Progenitor cell of endocrine pancreas (in vitro differentiated cells): Measurements from ENCODE around the gene TMA7B. TPM values are rescaled to one million over a fixed set of nuclear protein-coding genes. Genes with fewer than 3 reads are reported as not detected.

ENCODE experiments used
- DNase-seq: peaks from one replicate; pipeline ENCODE4 v3.0.0; 2021; ENCODE audit warnings: low spot score; ENCODE audit not compliant: unreplicated experiment
- H3K27ac Mint-ChIP-seq: 2 replicates; pipeline ENCODE4 v1.8.0; 2021; ENCODE audit warnings: mild to moderate bottlenecking, moderate library complexity, mixed read lengths
- H3K27me3 Mint-ChIP-seq: 2 replicates; pipeline ENCODE4 v1.8.0; 2021; ENCODE audit warnings: mixed read lengths
- H3K36me3 Mint-ChIP-seq: 2 replicates; pipeline ENCODE4 v1.8.0; 2022; ENCODE audit warnings: mixed read lengths; ENCODE audit not compliant: insufficient read depth
- H3K4me1 Mint-ChIP-seq: 2 replicates; pipeline ENCODE4 v1.8.0; 2021; ENCODE audit warnings: low read depth, mixed read lengths
- H3K4me3 Mint-ChIP-seq: 2 replicates; pipeline ENCODE4 v1.8.0; 2021; ENCODE audit warnings: low read depth, mild to moderate bottlenecking, moderate library complexity, mixed read lengths
- H3K9me3 Mint-ChIP-seq: 2 replicates; pipeline ENCODE4 v1.8.0; 2021; ENCODE audit warnings: low read depth, mixed read lengths
- total RNA-seq: library from RNA; stranded (reverse); gene quantifications from 2 replicates; pipeline ENCODE4 v1.2.1, GENCODE V29; 2021
- TF ChIP-seq, protein P1 (sequence below): fragments of 200-600 bp; sonication (generic); IDR thresholded peaks from one replicate; pipeline ENCODE4 v1.5.0; 2021; ENCODE audit warnings: antibody characterized with exemption, mild to moderate bottlenecking; ENCODE audit not compliant: unreplicated experiment

Gene TMA7B
- total RNA-seq, 1 donor from 2014 or later = not detected

DNA sequence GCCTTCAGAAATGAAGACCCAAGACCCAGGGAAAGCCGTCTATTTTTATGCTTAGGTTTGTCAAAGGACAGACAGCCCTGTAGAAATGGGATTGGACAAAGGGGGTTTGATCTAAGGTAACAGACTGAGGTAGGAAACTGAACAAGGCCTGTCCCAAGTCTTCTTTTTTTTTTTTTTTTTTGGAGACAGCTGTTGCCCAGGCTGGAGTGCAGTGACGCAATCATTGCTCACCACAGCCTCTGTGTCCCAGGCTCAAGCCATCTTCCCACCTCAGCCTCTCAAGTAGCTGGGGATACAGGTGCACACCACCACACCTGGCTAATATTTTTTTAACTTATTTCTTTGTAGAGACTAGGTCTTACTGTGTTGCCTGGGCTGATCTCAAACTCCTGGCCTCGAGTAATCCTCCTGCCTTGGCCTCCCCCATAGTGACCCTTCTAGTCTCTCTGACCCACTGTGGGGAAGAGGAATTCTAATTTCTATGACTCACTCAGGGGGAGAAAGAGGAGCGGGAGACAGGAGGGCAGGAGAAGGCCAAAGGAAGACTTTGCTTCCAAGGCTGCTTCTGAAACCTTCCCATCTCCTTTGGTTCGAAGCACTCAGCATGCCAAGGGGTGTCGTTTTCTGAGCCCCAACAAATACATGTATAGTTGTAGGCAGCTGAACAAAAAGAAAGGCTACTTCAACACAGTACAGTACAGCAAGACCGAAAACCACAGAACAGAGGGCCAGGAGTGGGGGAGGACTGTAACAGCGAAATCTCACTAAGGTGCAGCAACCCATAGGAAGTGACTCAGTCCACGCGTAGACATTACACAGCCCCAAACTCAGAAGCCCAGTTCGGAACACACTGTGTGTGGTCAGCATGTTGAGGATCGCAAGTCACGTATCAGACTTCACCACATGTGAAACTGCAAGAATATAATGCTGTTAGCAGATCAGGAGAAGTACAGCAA, 872 bp downstream of the TMA7B start:
- Mint-ChIP-seq H3K4me1 (peaks cover 1% of the 10 kb centered on the region), H3K4me3 (no peak overlapping the region), H3K27ac (no peak overlapping the region)

DNA sequence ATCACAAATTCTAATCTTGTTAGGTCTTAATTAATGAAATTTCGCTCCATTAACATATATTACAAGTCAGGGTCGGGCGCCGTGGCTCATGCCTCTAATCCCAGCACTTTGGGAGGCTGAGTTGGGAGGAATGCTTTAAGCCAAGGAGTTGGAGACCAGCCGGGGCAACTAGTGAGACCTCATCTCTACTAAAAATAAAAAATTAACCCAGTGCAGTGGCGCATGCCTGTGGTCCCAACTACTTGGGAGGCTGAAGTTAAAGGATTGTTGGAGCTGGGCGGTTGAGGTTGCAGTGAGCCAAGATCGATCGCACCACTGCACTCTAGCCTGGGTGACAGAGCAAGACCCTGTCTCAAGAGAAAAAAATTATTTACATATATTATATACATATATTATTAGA, 1.9 kb downstream of the TMA7B start:
- no peak overlapping the region for H3K27ac Mint-ChIP-seq
- TF ChIP-seq, protein P1, sequence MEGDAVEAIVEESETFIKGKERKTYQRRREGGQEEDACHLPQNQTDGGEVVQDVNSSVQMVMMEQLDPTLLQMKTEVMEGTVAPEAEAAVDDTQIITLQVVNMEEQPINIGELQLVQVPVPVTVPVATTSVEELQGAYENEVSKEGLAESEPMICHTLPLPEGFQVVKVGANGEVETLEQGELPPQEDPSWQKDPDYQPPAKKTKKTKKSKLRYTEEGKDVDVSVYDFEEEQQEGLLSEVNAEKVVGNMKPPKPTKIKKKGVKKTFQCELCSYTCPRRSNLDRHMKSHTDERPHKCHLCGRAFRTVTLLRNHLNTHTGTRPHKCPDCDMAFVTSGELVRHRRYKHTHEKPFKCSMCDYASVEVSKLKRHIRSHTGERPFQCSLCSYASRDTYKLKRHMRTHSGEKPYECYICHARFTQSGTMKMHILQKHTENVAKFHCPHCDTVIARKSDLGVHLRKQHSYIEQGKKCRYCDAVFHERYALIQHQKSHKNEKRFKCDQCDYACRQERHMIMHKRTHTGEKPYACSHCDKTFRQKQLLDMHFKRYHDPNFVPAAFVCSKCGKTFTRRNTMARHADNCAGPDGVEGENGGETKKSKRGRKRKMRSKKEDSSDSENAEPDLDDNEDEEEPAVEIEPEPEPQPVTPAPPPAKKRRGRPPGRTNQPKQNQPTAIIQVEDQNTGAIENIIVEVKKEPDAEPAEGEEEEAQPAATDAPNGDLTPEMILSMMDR = no peak
- DNase-seq = no peak
- H3K36me3 Mint-ChIP-seq = no peaks in the 10 kb centered on the region
- peaks cover 5% of the 10 kb centered on the region for H3K4me1 Mint-ChIP-seq
- H3K27me3 Mint-ChIP-seq = peaks cover 27% of the 10 kb centered on the region
- H3K4me3 Mint-ChIP-seq = no peak overlapping the region
- H3K9me3 Mint-ChIP-seq = no peaks in the 10 kb centered on the region

More for the DNA sequence above, 872 bp downstream of the TMA7B start:
- no peaks in the 10 kb centered on the region for H3K36me3 Mint-ChIP-seq
- TF ChIP-seq, protein P1 = no peak
- peaks cover 27% of the 10 kb centered on the region for H3K27me3 Mint-ChIP-seq
- H3K9me3 Mint-ChIP-seq = no peaks in the 10 kb centered on the region
- DNase-seq = no peak

DNA sequence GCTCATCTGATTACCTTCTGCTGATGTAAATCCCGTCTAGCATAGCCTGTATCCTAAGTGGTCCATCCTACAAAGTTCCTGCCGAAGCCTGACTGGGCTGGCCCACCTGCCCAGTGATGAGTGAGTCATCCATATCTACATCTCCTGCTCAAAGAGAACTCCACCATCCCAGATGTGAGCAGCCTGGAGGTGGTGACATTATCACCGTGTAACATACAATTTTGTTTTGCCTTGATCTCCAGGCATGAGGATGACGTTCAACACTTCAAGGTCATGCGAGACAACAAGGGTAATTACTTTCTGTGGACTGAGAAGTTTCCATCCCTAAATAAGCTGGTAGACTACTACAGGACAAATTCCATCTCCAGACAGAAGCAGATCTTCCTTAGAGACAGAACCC, 5.6 kb downstream of the TMA7B start:
- no peaks in the 10 kb centered on the region for H3K9me3 Mint-ChIP-seq
- no peak for DNase-seq
- H3K27ac Mint-ChIP-seq = no peak overlapping the region

DNA sequence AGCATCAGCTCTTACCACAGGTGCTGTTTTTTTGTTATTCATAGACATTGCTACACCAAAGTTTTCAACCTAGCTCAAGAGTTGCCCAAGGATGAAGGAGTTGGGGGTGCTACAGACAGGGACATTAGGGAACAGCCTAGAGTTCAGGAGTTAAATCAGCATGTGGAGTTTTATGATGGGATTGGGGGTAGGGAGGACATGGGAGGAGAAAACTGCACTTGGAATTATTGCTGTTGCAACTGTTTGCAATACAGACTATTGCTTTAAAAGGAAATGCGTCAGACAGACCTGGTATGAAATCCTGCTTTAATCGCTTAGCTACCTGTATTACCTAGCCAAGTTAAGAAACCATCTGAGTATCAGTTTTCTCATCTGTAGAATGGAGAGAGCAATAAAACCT, 6.3 kb downstream of the TMA7B start:
- Mint-ChIP-seq H3K27me3 (peaks cover 3% of the 10 kb centered on the region), H3K27ac (no peak overlapping the region), H3K4me3 (no peak overlapping the region), H3K36me3 (no peaks in the 10 kb centered on the region), H3K9me3 (no peaks in the 10 kb centered on the region), H3K4me1 (peaks cover 27% of the 10 kb centered on the region)
- TF ChIP-seq, protein P1 = no peak
- no peak for DNase-seq

More for the DNA sequence above, 5.6 kb downstream of the TMA7B start:
- Mint-ChIP-seq H3K4me1 (peaks cover 22% of the 10 kb centered on the region), H3K36me3 (no peaks in the 10 kb centered on the region), H3K4me3 (no peak overlapping the region), H3K27me3 (peaks cover 3% of the 10 kb centered on the region)
- TF ChIP-seq, protein P1 = no peak

DNA sequence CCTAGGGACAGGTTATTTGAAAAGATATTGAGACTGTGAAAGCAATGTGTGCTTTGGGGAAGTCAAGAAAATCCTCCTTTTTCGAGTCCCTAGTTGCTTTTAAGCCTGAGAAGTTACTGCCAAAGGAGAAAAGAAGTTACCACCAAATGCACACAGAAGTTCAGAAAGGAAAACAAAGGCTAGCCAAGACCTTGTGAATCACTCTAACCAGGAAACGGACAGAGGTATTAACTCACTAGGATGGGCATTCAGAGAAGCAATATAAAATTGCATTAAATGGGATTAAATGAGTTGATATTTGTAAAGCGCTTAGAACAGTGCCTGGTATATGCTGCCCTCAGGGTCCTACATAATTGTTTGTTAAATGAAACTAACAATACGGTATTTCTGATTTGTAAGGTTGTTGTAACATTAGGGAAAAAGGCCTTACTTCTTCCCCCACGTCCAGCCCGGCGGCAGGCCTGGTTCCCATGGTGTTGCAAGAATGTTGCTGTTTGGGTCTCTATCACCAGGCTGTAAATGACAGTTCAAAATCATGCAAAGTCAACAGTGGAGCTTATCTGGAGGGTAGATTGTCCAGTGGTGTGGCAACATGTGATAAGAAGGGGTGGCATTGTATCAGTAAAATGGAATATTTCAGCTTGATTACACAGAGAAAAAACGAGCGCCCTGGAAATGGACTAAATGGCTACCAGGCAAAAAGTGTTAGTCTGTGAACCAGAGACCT, 7.1 kb downstream of the TMA7B start:
- H3K9me3 Mint-ChIP-seq = no peaks in the 10 kb centered on the region
- peak overlapping the region; percentile 14 for H3K27ac Mint-ChIP-seq
- DNase-seq = no peak
- H3K36me3 Mint-ChIP-seq = no peaks in the 10 kb centered on the region
- H3K4me3 Mint-ChIP-seq = no peak overlapping the region
- H3K4me1 Mint-ChIP-seq = peaks cover 27% of the 10 kb centered on the region
- TF ChIP-seq, protein P1 = no peak
- peaks cover 7% of the 10 kb centered on the region for H3K27me3 Mint-ChIP-seq
